Breast epithelium (tissue), 3 donors: ENCODE measurements around the gene SLC44A2.

Experiments
- POLR2AphosphoS5 ChIP-seq, 3 donors: sonication (generic); formaldehyde crosslinking; IDR thresholded peaks; one replicate each; pipeline ENCODE4 v1.6.1; 2017; ENCODE audit warnings: antibody characterized with exemption in 3 of 3
- TF ChIP-seq, protein P1 (sequence below), 3 donors: fragments of 450-650 bp; IDR thresholded peaks; one replicate each; pipeline ENCODE4 v1.5.1; 2016 to 2017; ENCODE audit warnings: antibody characterized with exemption in 3 of 3, mild to moderate bottlenecking in 3 of 3, moderate library complexity in 3 of 3

DNA sequence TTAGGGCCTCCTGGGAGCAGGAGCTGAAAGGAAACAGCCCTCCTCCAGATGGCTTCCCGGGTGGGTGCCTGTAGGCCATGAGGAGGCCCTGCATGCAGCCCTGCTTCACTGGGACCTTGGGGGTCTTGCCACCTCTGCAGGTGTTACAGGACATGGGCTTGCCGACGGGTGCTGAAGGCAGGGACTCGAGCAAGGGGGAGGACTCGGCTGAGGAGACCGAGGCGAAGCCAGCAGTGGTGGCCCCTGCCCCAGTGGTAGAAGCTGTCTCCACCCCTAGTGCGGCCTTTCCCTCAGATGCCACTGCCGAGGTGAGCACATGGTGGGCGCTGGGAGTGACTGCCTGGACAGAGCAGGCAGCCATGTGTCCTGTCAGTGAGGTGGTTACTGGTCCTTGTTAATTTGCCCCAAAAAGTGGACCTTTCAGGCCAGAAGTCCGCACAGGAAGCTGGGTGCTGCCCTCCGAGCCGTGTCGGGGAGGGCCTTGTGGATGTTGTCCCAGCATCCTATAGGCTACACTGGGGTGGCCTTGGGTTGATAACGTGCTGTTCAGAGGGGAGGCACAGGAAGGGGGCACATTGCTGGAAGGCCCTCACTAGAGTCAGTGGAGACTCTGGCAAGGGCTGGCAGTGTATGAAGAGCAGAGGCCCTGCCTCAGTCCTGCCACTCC, 57.2 kb downstream of the SLC44A2 start:
- TF ChIP-seq, protein P1, sequence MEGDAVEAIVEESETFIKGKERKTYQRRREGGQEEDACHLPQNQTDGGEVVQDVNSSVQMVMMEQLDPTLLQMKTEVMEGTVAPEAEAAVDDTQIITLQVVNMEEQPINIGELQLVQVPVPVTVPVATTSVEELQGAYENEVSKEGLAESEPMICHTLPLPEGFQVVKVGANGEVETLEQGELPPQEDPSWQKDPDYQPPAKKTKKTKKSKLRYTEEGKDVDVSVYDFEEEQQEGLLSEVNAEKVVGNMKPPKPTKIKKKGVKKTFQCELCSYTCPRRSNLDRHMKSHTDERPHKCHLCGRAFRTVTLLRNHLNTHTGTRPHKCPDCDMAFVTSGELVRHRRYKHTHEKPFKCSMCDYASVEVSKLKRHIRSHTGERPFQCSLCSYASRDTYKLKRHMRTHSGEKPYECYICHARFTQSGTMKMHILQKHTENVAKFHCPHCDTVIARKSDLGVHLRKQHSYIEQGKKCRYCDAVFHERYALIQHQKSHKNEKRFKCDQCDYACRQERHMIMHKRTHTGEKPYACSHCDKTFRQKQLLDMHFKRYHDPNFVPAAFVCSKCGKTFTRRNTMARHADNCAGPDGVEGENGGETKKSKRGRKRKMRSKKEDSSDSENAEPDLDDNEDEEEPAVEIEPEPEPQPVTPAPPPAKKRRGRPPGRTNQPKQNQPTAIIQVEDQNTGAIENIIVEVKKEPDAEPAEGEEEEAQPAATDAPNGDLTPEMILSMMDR (IDR thresholded peaks at IDR 0.05) = no peak
- no peak for TF ChIP-seq POLR2AphosphoS5 (IDR thresholded peaks at IDR 0.05)
